ENCODE measurements around the gene PHC1. TPM values are rescaled to one million over a fixed set of nuclear protein-coding genes. Genes with fewer than 3 reads are reported as not detected.

Gene PHC1
- total RNA-seq, 1 experiment from 2014 or later = 6.9 TPM

DNA sequence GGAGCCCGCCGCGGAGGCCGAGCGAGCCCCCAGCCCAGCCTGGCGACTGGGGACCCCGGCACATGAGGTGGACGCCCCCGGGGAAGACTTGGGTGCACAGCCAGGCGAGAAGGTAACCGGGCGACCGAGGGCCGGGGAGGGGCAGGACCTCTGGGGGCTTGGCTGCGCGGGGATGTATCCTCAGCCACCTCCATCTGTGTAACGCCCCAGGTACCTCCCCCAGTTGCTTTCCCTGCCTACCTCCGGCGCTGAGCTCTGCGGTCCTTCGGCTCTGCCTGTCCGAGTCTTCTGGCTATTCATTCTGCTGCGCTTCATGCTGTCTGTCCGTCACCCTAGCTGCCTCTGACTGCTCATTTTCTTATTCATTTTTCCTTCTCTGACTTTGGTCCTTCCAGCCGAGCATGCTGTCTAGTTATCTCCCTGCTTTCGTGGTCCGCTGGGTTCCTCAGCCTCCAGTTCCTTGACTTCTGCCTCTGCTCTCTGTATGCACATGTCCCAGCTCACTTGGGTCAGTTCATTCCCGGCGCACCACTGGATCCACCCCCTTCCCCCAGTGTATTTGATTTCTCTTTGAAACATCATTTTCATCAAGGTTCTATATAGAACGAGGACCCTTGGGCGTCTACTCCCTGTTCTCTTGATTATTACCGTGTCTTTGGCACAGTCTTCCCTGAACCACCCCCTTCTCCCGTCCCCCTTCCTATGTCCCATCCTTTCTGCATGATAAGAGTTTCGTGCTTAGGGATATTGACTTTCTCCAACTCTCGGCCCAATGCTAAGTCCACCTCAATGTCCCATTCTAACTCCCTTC lies 612 bp downstream of the PHC1 start:
- no TSS peak for BruUV-seq (replicated peaks)
- Histone ChIP-seq H3K9ac (ENCODE audit: low read length) (0 out of 2 replicates have a peak overlapping the region, but pooled peaks have one; percentile 25), H3K79me2 (ENCODE audit: low read length) (no peaks in the 10 kb centered on the region), H2AFZ (ENCODE audit: low read length) (peak overlapping the region; percentile 99), H3K4me3 (ENCODE audit: low read length) (peak overlapping the region; percentile 86), H3K27me3 (ENCODE audit: low read length) (no peaks in the 10 kb centered on the region), H3K27ac (ENCODE audit: low read length) (no peak overlapping the region), H4K20me1 (ENCODE audit: low read length) (no peaks in the 10 kb centered on the region), H3K4me2 (ENCODE audit: low read length) (peak overlapping the region; percentile 99), H3K9me3 (ENCODE audit: low read length) (no peaks in the 10 kb centered on the region), H3K9me2 (replicated peaks; ENCODE audit: low read length) (no peaks in the 10 kb centered on the region), H3K36me3 (ENCODE audit: low read depth, low read length) (no peaks in the 10 kb centered on the region), H3F3A (ENCODE audit: low read length, unreplicated experiment) (no peaks in the 10 kb centered on the region), H3K4me1 (ENCODE audit: insufficient read depth, low read length) (peaks cover 11% of the 10 kb centered on the region)
- TF ChIP-seq EZH2phosphoT487 (IDR thresholded peaks at IDR 0.05; ENCODE audit: borderline replicate concordance, low read length) (no peak), EZH2 (IDR thresholded peaks at IDR 0.05; ENCODE audit: low read length, unreplicated experiment) (no peak)
- TF ChIP-seq, protein P1, sequence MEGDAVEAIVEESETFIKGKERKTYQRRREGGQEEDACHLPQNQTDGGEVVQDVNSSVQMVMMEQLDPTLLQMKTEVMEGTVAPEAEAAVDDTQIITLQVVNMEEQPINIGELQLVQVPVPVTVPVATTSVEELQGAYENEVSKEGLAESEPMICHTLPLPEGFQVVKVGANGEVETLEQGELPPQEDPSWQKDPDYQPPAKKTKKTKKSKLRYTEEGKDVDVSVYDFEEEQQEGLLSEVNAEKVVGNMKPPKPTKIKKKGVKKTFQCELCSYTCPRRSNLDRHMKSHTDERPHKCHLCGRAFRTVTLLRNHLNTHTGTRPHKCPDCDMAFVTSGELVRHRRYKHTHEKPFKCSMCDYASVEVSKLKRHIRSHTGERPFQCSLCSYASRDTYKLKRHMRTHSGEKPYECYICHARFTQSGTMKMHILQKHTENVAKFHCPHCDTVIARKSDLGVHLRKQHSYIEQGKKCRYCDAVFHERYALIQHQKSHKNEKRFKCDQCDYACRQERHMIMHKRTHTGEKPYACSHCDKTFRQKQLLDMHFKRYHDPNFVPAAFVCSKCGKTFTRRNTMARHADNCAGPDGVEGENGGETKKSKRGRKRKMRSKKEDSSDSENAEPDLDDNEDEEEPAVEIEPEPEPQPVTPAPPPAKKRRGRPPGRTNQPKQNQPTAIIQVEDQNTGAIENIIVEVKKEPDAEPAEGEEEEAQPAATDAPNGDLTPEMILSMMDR (conservative IDR thresholded peaks at IDR 0.05; ENCODE audit: low read depth, low read length) = no peak
- intact Hi-C loops (cut with micrococcal nuclease) = loop anchor here (2.0 to 5.0 kb wide), 2 partner anchors 34 to 132 kb away; partner anchors contain the start of gene M6PR
- ChIA-PET CTCF (interaction anchor here (0.6 to 0.8 kb wide), 3 partner anchors 22 to 258 kb away, joined by 4 to 7 read pairs (median 4); no protein-coding TSS in a partner anchor), POLR2A (ENCODE audit: unreplicated experiment) (interaction anchor here (0.6 to 0.7 kb wide), 3 partner anchors 24 to 101 kb away, joined by 3 read pairs; no protein-coding TSS in a partner anchor)
- DNase-seq (peak; percentile 37), ATAC-seq (peak; percentile 87)

DNA sequence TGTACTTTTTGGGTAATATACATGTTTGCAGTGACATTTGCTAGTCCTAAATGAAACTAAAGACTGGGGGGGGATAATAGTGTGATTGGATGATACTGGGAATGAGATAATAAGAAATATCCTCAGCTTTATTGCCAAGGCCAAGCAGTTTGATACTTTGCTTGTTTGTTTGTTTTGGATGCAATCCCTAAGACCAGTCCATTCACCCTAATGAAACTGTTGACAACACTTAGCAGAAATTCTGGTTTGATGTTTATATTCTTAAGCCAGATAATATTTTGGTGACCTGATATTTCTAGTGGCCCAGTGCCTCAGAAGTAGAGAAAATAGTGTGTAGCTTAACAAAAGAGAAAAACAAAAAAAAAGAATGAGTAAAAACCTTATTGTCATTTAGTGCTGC lies 1.8 kb downstream of the PHC1 start:
- Histone ChIP-seq H3K9me3 (ENCODE audit: low read length) (no peaks in the 10 kb centered on the region), H3K4me1 (ENCODE audit: insufficient read depth, low read length) (peaks cover 11% of the 10 kb centered on the region), H3K9me2 (replicated peaks; ENCODE audit: low read length) (no peaks in the 10 kb centered on the region), H3K4me3 (ENCODE audit: low read length) (no peak overlapping the region; the same call in 1 of the 2 replicates), H3K27ac (ENCODE audit: low read length) (no peak overlapping the region), H3K27me3 (ENCODE audit: low read length) (no peaks in the 10 kb centered on the region), H2AFZ (ENCODE audit: low read length) (no peak overlapping the region), H3K79me2 (ENCODE audit: low read length) (no peaks in the 10 kb centered on the region), H3K9ac (ENCODE audit: low read length) (no peak overlapping the region), H4K20me1 (ENCODE audit: low read length) (no peaks in the 10 kb centered on the region), H3K4me2 (ENCODE audit: low read length) (0 out of 2 replicates have a peak overlapping the region, but pooled peaks have one; percentile 99), H3F3A (ENCODE audit: low read length, unreplicated experiment) (no peaks in the 10 kb centered on the region), H3K36me3 (ENCODE audit: low read depth, low read length) (no peaks in the 10 kb centered on the region)
- TF ChIP-seq, protein P1 (conservative IDR thresholded peaks at IDR 0.05; ENCODE audit: low read depth, low read length) = no peak
- TF ChIP-seq EZH2 (IDR thresholded peaks at IDR 0.05; ENCODE audit: low read length, unreplicated experiment) (no peak), EZH2phosphoT487 (IDR thresholded peaks at IDR 0.05; ENCODE audit: borderline replicate concordance, low read length) (no peak)
- ChIA-PET CTCF (no interaction called here), POLR2A (ENCODE audit: unreplicated experiment) (no interaction called here)
- DNase-seq = no peak
- BruUV-seq (replicated peaks) = TSS peak; percentile 33
- intact Hi-C loops (cut with micrococcal nuclease) = no loop called here
- no peak for ATAC-seq

DNA sequence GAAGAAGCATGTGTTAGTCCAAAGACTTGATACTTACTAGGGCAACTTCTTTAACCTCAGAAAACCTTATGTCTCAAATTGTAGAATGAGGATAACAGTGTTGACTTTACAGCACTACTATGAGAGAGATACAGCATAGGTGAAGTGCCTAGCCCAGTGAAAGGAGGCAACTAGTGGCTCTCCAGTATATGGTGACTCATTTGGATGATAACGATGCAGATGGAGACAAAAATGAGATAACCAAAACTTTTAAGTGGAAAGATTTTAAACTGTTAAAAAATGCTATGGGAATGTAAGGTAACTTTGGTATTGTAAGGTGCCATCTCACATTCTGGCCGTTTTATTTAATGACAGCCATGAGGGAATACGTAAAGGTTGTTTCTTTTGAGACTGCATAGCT lies 2.7 kb downstream of the PHC1 start:
- no peak overlapping the region for H2AFZ ChIP-seq (ENCODE audit: low read length)
- no peak overlapping the region for H3K4me2 ChIP-seq (ENCODE audit: low read length)
- H3K4me1 ChIP-seq (ENCODE audit: insufficient read depth, low read length) = peaks cover 11% of the 10 kb centered on the region
- no peaks in the 10 kb centered on the region for H3K79me2 ChIP-seq (ENCODE audit: low read length)
- H3K27me3 ChIP-seq (ENCODE audit: low read length) = no peaks in the 10 kb centered on the region
- ChIA-PET CTCF (no interaction called here), POLR2A (ENCODE audit: unreplicated experiment) (no interaction called here)
- intact Hi-C loops (cut with micrococcal nuclease) = no loop called here
- no peaks in the 10 kb centered on the region for H3K9me2 ChIP-seq (replicated peaks; ENCODE audit: low read length)
- no peak overlapping the region for H3K9ac ChIP-seq (ENCODE audit: low read length)
- no peaks in the 10 kb centered on the region for H3F3A ChIP-seq (ENCODE audit: low read length, unreplicated experiment)
- TF ChIP-seq EZH2 (IDR thresholded peaks at IDR 0.05; ENCODE audit: low read length, unreplicated experiment) (no peak), EZH2phosphoT487 (IDR thresholded peaks at IDR 0.05; ENCODE audit: borderline replicate concordance, low read length) (no peak)
- TF ChIP-seq, protein P1 (conservative IDR thresholded peaks at IDR 0.05; ENCODE audit: low read depth, low read length) = no peak
- no peak for DNase-seq
- H3K9me3 ChIP-seq (ENCODE audit: low read length) = no peaks in the 10 kb centered on the region
- H3K27ac ChIP-seq (ENCODE audit: low read length) = no peak overlapping the region
- BruUV-seq (replicated peaks) = no TSS peak
- no peaks in the 10 kb centered on the region for H3K36me3 ChIP-seq (ENCODE audit: low read depth, low read length)
- H4K20me1 ChIP-seq (ENCODE audit: low read length) = no peaks in the 10 kb centered on the region
- ATAC-seq = no peak
- no peak overlapping the region for H3K4me3 ChIP-seq (ENCODE audit: low read length)
